Gastrocnemius medialis (tissue), 4 donors: ENCODE data around the gene SCARB1.

Experiments
- CTCF ChIP-seq, 5 experiments: fragments of 450-650 bp in 3 of 5; fragments of 200-600 bp in 2 of 5; sonication (generic) in 2 of 5; IDR thresholded peaks in 4 of 5; conservative IDR thresholded peaks in 1 of 5; 1 replicate in 4 of 5; 2 replicates in 1 of 5; pipeline ENCODE4 v1.5.1; 2016 to 2019; ENCODE audit warnings: antibody characterized with exemption in 5 of 5, mild to moderate bottlenecking in 3 of 5, moderate library complexity in 3 of 5
- POLR2A ChIP-seq, 2 donors: fragments of 450-650 bp; IDR thresholded peaks; one replicate each; pipeline ENCODE4 v1.6.1; 2017; ENCODE audit warnings: antibody characterized with exemption in 2 of 2, mild to moderate bottlenecking in 2 of 2, moderate library complexity in 2 of 2

DNA sequence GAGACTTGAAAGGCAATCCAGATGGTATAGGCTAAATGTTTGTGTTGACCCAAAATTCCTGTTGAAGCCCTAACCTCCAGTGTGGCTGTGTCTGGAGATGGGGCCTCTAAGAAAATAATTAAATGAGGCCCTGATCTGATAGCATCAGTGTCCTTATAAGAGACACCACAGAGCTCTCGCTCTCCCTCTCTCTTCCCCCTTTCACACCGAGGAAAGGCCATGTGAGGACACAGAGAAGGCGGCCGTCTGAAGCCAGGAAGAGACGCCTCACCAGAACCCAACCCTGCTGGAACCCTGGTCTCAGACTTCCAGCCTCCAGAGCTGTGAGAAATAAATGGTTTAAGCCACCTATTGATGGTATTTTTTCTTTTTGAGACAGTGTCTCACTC is 87.5 kb downstream of the SCARB1 start:
- TF ChIP-seq CTCF (IDR thresholded peaks at IDR 0.05 in 4 of 5, conservative IDR thresholded peaks at IDR 0.05 in 1 of 5) (no peak), POLR2A (IDR thresholded peaks at IDR 0.05) (no peak)
